NCI-H82 treated with DMSO at 0.1 percent for 48 hours (cell line): ENCODE results near the gene KIF5B.

ENCODE experiments used
- DNase-seq: peaks from one replicate; lab custom pipeline; 2025; ENCODE audit not compliant: unreplicated experiment; lab: John Stamatoyannopoulos, UW

KIF5B gene

DNA sequence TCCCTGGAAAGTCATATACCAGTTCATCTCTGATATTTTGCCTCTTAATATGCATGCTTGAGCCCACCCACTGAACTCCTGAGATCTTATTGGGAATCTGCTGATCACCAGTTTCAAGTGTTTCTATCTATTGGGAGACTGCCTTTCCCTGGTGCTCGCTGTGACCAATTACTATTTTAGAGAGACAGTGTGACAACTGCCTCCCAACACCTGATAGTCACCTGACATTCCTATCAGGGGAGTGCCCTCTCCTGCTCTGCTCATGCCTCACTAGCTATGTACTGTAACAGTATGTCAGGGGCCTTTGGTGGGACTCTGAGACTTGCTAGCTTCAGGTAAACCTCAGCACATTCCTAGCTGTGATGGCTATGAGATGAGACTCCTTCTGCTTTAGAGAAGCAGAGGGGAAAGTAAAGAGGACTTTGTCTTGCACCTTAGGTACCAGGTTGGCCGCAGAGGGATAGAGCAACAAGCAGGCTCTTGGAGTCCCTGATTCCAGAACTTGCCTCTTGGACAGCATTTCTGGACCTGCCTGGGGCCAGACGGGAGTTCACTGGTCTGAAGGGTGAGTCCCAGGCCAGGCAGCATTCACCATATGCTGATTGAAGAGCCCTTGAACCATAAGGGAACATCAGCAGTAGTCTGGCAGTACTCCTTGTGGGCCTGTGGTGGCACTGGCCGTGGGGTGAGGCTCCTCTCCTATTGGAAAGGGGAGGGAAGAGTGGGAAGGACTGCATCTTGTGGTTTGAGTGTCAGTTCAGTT, 93.2 kb downstream of the KIF5B start:
- DNase-seq, result no peak

DNA sequence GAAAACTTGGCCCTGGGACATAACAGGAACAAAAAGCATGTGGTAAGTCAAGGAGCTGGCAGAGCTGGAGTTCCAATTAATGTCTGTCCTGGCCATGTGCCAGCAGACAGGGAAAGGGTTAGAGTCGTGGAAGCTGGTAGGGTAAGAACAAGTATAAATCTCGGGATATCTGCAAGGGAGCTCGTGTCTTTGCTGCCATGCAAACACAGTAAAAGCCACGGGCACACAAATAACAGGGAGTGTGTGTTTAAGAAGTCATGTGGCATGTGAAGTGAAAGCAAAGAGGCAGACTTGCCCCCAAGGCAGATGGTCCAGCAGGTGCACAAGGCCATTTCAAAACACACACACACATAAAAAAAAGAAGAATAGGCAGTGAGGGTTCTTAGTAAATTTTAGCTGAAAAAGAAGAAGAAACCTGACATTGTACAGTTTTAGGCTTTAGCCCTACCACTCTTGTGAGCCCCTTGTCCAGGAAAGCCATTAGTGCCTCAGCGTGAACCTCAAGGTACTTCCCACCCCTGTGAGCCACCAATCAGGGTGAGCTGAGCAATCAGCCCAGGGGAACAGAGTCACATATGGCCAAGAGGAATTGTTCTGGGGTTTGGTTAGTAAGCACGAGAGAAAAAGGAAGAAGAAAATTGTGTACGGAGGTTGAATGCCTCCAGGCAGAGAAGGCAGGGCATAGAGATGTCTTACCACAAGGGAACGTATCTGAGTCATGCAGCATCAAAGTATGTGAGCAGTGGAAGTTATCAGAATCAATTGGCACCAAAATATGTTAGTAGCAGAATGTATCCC, 94.7 kb downstream of the KIF5B start:
- DNase-seq, result no peak

DNA sequence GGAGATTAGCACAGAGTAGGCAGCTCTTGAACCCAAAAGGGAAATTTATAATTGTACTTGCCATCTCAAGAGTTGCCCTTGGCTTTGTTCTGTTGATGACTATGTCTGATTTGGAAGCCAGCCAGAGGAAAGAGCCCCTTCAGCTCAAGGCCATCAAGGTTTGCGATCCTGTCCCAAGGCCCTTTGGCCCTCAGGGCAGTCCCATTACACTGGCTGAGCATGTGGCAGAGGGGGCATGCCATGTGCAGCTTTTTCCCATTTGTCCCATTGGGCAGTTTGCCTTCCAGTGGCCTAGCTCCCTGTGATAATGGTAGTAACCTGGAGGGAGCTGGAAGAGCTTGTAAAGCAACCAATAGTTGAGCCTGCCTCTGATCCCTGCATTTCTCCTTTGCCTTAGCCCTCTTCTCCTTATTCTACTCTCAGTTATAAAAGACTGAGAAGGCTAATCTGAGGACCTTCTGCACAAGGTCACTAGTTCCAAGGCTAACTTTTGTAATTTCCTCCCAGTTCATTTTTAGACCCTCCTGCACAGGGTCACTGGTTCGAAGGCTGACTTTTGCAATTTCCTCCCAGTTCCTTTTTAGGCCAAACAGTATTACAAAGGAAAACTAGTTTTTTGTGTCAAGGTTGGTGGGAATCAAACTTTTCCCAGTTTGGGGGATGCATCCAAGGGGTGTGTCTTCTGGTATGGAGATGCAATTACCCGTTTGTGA, 96.6 kb downstream of the KIF5B start:
- DNase-seq, result no peak
